K562 (cell line): ENCODE data around the gene KRT36. TPM values are rescaled to one million over a fixed set of nuclear protein-coding genes. Genes with fewer than 3 reads are reported as not detected.

ENCODE experiments used
- CAMTA2 ChIP-seq: fragments of 250-450 bp; sonication (Bioruptor Pico); conservative IDR thresholded peaks from 2 replicates; pipeline ENCODE4 v1.5.1; 2022
- CBX8 ChIP-seq: fragments of 200-600 bp; sonication (generic); IDR thresholded peaks from 2 replicates; pipeline ENCODE4 v1.6.1; 2012; ENCODE audit warnings: borderline replicate concordance, mixed run types, low read depth, mild to moderate bottlenecking, moderate library complexity, mixed read lengths, low read length, control low read depth, inconsistent platforms; ENCODE audit not compliant: poor library complexity, severe bottlenecking; ENCODE audit errors: extremely low read depth
- CHD1 ChIP-seq: fragments of 200-600 bp; sonication (generic); IDR thresholded peaks from one replicate; pipeline ENCODE4 v1.6.1; 2012; ENCODE audit warnings: mild to moderate bottlenecking, moderate library complexity, low read length, inconsistent platforms
- E2F3 ChIP-seq: fragments of 250-450 bp; sonication (Bioruptor Pico); IDR thresholded peaks from 2 replicates; pipeline ENCODE4 v1.4.0; 2020; ENCODE audit warnings: mild to moderate bottlenecking
- ETV1 ChIP-seq: fragments of 450-650 bp; conservative IDR thresholded peaks from 2 replicates; pipeline ENCODE4 v1.6.1; 2016; ENCODE audit warnings: missing genetic modification characterization, control low read depth, low read depth, missing compliant biosample characterization
- HDAC3 ChIP-seq: fragments of 450-650 bp; IDR thresholded peaks from 2 replicates; pipeline ENCODE4 v1.6.1; 2018; ENCODE audit warnings: borderline replicate concordance, mild to moderate bottlenecking, moderate library complexity; ENCODE audit not compliant: partially characterized antibody
- KDM5B ChIP-seq: fragments of 200-600 bp; sonication (generic); IDR thresholded peaks from 2 replicates; pipeline ENCODE4 v1.6.1; 2012; ENCODE audit warnings: low read depth, mild to moderate bottlenecking, moderate library complexity, low read length, control low read depth, inconsistent platforms; ENCODE audit not compliant: insufficient replicate concordance
- KLF16 ChIP-seq: IDR thresholded peaks from 2 replicates; pipeline ENCODE4 v1.6.1; 2016; ENCODE audit warnings: antibody characterized with exemption
- MAZ ChIP-seq, 2 experiments: fragments of 450-650 bp in 1 of 2; sonication (generic) in 1 of 2; formaldehyde crosslinking; IDR thresholded peaks in 1 of 2; conservative IDR thresholded peaks in 1 of 2; 2 replicates each; pipeline versions ENCODE4 v1.4.0 to v1.5.0; 2020; ENCODE audit warnings: mild to moderate bottlenecking in 1 of 2, missing genetic modification reagents in 1 of 2
- MBD2 ChIP-seq: sonication (generic); IDR thresholded peaks from 2 replicates; pipeline ENCODE4 v1.6.1; 2016; ENCODE audit warnings: low read depth, borderline replicate concordance
- MNT ChIP-seq, 2 experiments: fragments of 450-650 bp; conservative IDR thresholded peaks; 2 replicates each; pipeline ENCODE4 v1.6.1; 2017; ENCODE audit warnings: mild to moderate bottlenecking in 2 of 2, moderate library complexity in 2 of 2
- NFRKB ChIP-seq: fragments of 450-650 bp; IDR thresholded peaks from 2 replicates; pipeline ENCODE4 v1.6.1; 2016; ENCODE audit warnings: low read depth
- PPARD ChIP-seq: fragments of 250-450 bp; sonication (Bioruptor Pico); IDR thresholded peaks from 2 replicates; pipeline ENCODE4 v1.8.0; 2022; ENCODE audit warnings: inconsistent platforms, mild to moderate bottlenecking, moderate library complexity
- PRDM10 ChIP-seq: fragments of 450-650 bp; IDR thresholded peaks from 2 replicates; pipeline ENCODE4 v1.6.1; 2018; ENCODE audit not compliant: partially characterized antibody
- TCFL5 ChIP-seq: fragments of 250-450 bp; sonication (Bioruptor Pico); conservative IDR thresholded peaks from 2 replicates; pipeline ENCODE4 v1.6.1; 2021; ENCODE audit warnings: mild to moderate bottlenecking, moderate library complexity, matching md5 sums
- ZNF316 ChIP-seq: fragments of 450-650 bp; IDR thresholded peaks from 2 replicates; pipeline ENCODE4 v1.6.1; 2016
- ZNF395 ChIP-seq: fragments of 200-800 bp; sonication (Bioruptor generic); IDR thresholded peaks from 2 replicates; pipeline ENCODE4 v1.6.1; 2017; ENCODE audit warnings: missing genetic modification characterization, missing compliant biosample characterization
- ZNF408 ChIP-seq: fragments of 250-450 bp; sonication (Bioruptor Pico); IDR thresholded peaks from 2 replicates; pipeline ENCODE4 v1.4.0; 2020; ENCODE audit warnings: low read depth, mild to moderate bottlenecking, moderate library complexity
- polyA plus RNA-seq, 8 experiments: library from polyadenylated mRNA; depleted of rRNA in 4 of 8; stranded (reverse) in 5 of 8; unstranded in 3 of 8; fragments of >200 nt; fragmentation: Nextera tagmentation in 2 of 8; fragmentation: Illumina TruSeq in 1 of 8; extraction: Ambion mirVana in 2 of 8; extraction: Trizol in 1 of 8; gene quantifications; 2 replicates each; pipeline versions ENCODE4 v1.2.1 to v1.2.3, GENCODE V29; 2011 to 2014; ENCODE audit warnings: inconsistent platforms in 1 of 8, missing spikeins in 1 of 8
- total RNA-seq, 7 experiments: library from RNA; depleted of rRNA in 6 of 7; stranded (reverse); fragments of >200 nt in 6 of 7; fragmentation: Illumina TruSeq in 2 of 7; extraction: Trizol in 2 of 7; gene quantifications; 2 replicates each; pipeline versions ENCODE4 v1.2.1 to v1.2.3, GENCODE V29; 2011 to 2021; ENCODE audit warnings: low replicate concordance in 1 of 7

Gene KRT36
- total and polyA plus RNA-seq, 9 of the 15 experiments (the other 6 are each of a cell fraction or from before 2014, with no cell fraction given), result 0.04 TPM; not detected in 8

GRCh38 chr17:41527063-41528023, 37.6 kb upstream of the KRT36 start (continued):
- TF ChIP-seq ETV1 (tag) (no peak), MBD2 (no peak), ZNF316 (no peak), E2F3 (CRISPR knock-in tag) (no peak), CBX8 (no peak), HDAC3 (no peak), MAZ (CRISPR knock-in tag; conservative IDR thresholded peaks at IDR 0.05 in 1 of 2, IDR thresholded peaks at IDR 0.05 in 1 of 2) (peak; percentile 47 to 74; a peak in 3 of 4 replicates), KDM5B (no peak), TCFL5 (no peak), CHD1 (peak; percentile 26), MNT (conservative IDR thresholded peaks at IDR 0.05) (0 out of 4 replicates have a peak, but pooled peaks of 1 of the 2 experiments have one; percentile 11), PPARD (CRISPR knock-in tag) (no peak), PRDM10 (no peak), ZNF408 (no peak), CAMTA2 (CRISPR knock-in tag) (no peak), ZNF395 (CRISPR knock-in tag) (no peak), NFRKB (no peak), KLF16 (no peak)
